ENCODE data around the gene C4A.
"Not testable (repeated sequence)": the region's sequence is repeated elsewhere in the genome, so short reads cannot be mapped to it uniquely, and the experiment has no call there.

The C4A gene

GRCh38 chr6:31981744-31982143 is at the start of gene C4A:
TSS of gene C4A (plus strand) at chr6:31982057. CDS start at chr6:31982108, 51 bp downstream.
- not testable (repeated sequence) for DNase-seq (ENCODE audit: low read depth in 2 of 2)

- not testable (repeated sequence) for DNase-seq (ENCODE audit: low read depth in 2 of 2)
These were observed 49.7 kb upstream of the C4A start for GRCh38 chr6:31932137-31932536.

- DNase-seq (ENCODE audit: low read depth in 2 of 2), result no peak
These were observed 48.3 kb upstream of the C4A start for GRCh38 chr6:31933537-31933936.

DNA sequence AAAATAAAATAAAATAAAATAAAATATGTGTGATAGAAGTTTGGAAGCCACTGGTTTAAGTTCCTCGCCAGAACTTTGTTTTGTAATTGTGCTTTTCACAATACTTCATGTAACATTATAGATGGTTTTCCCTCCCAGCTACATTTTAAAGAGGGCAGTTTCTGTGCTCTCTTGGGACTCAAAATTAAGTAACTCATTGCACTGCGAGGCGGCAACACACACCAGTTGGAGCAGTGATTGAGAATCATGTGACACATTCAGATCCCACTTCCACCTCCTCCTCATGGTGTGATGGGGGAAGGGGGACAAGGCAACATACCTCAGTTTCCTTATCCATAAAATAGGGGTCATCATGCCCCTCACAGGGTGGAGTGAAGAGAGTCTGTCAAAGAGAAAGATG is 46.8 kb upstream of the C4A start:
- no peak for DNase-seq (ENCODE audit: low read depth in 2 of 2)

GRCh38 chr6:31935823-31936222 is 46.0 kb upstream of the C4A start:
- no peak for DNase-seq (ENCODE audit: low read depth in 2 of 2)

DNA sequence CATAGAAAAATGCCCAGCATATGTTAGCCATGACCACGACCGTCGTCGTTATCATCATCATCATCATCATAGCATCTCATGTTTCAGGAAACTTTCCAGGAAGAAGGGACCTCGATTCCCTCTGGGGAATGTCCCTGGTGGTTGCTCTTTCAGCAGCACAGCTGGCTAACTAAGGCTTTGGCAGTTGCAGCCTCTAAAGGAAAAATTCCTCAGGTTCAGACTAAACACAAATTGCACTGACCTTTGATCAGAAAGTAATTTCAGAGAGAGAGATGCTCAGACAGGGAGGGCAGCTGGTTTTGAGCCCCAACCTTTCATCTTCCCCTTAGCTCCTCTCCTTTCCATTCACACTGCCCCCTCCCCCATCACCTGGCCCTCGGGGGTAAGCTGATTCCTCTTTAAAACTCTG is 41.6 kb upstream of the C4A start:
- no peak for DNase-seq (ENCODE audit: low read depth in 2 of 2)

DNA sequence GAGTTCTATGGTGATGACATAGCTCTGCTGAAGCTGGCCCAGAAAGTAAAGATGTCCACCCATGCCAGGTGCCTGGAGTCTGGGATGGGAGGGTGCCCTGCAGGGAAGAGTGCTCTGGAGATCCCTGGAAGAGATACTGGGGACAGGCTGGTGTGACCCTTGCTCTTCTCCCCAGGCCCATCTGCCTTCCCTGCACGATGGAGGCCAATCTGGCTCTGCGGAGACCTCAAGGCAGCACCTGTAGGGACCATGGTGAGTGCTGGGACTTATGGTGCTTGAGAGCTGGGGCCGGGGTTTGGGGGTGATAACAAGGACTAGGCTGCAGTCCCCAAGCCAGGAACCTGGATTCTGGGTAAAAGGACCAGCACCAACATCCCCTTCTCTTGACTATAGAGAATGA is 38.1 kb upstream of the C4A start:
- no peak for DNase-seq (ENCODE audit: low read depth in 2 of 2)

DNA sequence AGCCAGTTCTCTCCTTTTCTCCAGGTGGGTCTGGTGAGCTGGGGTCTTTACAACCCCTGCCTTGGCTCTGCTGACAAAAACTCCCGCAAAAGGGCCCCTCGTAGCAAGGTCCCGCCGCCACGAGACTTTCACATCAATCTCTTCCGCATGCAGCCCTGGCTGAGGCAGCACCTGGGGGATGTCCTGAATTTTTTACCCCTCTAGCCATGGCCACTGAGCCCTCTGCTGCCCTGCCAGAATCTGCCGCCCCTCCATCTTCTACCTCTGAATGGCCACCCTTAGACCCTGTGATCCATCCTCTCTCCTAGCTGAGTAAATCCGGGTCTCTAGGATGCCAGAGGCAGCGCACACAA is 36.7 kb upstream of the C4A start:
- DNase-seq (ENCODE audit: low read depth in 2 of 2), result no peak

- no peak for DNase-seq (ENCODE audit: low read depth in 2 of 2)
These were observed 36.1 kb upstream of the C4A start, which contains the start of gene CFB for GRCh38 chr6:31945507-31946369. TSS of gene CFB (plus strand) at chr6:31946095. CDS start at chr6:31946222, 127 bp downstream.

GRCh38 chr6:31946370-31946885 is 35.4 kb upstream of the C4A start:
- no peak for DNase-seq (ENCODE audit: low read depth in 2 of 2)

- no peak for DNase-seq (ENCODE audit: low read depth in 2 of 2)
These were observed 34.7 kb upstream of the C4A start for GRCh38 chr6:31947070-31947675.

GRCh38 chr6:31947864-31948263 is 34.0 kb upstream of the C4A start:
- DNase-seq (ENCODE audit: low read depth in 2 of 2), result no peak

DNA sequence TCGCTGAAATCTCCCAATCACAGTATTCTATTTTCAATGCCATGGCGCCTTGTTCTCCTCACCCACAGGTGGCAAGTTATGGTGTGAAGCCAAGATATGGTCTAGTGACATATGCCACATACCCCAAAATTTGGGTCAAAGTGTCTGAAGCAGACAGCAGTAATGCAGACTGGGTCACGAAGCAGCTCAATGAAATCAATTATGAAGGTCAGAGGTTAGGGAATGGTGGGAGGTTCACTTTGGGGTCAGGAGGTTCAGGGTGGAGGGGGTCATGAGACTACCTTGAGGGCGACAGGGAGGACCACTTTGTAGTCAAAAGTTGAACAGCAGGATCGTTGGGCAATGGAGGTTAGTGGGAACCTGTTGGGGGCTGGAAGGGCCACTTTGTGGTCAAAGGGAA is 33.6 kb upstream of the C4A start:
- DNase-seq (ENCODE audit: low read depth in 2 of 2), result no peak

DNA sequence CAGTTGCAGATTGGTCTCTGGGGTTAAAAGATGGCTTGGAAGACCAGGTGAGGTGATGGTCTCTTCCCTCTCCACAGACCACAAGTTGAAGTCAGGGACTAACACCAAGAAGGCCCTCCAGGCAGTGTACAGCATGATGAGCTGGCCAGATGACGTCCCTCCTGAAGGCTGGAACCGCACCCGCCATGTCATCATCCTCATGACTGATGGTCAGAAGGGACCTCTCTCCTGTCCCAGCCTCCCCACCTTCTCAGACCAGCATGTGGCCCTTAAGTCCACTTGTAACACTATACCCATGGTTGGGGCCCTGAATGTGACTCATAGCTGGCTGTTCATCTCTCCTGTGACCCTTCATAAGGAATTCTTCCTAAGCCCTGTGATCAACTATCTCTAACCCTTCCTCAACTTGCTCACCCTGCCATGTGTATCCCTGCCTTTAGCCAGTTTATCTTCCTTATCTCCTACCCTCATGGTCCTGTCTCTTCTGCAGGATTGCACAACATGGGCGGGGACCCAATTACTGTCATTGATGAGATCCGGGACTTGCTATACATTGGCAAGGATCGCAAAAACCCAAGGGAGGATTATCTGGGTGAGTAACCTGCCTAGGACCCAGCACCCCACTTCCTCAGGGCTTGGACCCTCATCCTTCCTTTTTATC is 33.0 kb upstream of the C4A start:
- no peak for DNase-seq (ENCODE audit: low read depth in 2 of 2)

DNA sequence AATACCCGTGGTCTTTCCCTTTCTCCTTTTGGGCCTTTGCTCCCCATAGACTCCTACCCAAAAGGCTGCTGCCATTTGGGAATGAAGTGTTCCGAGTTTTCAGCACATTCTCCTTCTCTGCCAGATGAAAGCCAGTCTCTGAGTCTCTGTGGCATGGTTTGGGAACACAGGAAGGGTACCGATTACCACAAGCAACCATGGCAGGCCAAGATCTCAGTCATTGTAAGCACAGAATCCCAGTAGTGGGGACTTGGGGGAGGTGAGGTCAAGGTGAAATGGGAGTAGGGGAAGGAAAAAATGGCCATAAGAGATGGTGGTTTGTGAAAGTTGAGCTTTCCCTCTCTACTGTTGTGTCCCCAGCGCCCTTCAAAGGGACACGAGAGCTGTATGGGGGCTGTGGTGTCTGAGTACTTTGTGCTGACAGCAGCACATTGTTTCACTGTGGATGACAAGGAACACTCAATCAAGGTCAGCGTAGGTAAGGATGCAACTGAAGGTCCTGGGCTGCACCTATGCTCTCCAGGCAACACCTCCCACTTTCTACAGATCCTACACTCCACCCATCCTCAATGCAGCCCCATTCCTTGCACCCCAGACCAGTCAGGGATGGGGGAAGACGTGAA is 31.8 kb upstream of the C4A start:
- DNase-seq (ENCODE audit: low read depth in 2 of 2), result no peak

GRCh38 chr6:31952140-31952805 is 29.6 kb upstream of the C4A start:
- DNase-seq (ENCODE audit: low read depth in 2 of 2), result no peak

GRCh38 chr6:31952890-31953289 is 29.0 kb upstream of the C4A start:
- DNase-seq (ENCODE audit: low read depth in 2 of 2), result no peak

DNA sequence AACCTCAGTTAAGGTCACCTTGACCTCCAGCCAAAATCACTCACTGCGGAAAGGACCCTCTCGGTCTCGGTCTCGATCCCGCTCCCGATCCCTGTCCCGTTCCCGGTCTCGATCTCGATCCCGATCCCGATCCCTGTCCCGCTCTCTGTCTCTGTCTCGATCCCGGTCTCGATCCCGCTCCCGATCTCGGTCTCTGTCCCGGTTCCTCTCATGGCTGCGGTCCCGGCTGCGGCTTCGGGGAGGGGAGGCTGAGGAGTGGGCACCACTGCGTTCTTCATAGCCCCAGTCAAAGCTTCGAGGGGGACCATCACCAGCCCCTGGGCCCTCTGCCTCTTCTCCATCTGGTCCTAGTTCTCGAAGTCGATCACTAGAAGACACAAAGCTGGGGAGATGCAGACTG is 27.3 kb upstream of the C4A start:
- DNase-seq (ENCODE audit: low read depth in 2 of 2), result no peak

DNA sequence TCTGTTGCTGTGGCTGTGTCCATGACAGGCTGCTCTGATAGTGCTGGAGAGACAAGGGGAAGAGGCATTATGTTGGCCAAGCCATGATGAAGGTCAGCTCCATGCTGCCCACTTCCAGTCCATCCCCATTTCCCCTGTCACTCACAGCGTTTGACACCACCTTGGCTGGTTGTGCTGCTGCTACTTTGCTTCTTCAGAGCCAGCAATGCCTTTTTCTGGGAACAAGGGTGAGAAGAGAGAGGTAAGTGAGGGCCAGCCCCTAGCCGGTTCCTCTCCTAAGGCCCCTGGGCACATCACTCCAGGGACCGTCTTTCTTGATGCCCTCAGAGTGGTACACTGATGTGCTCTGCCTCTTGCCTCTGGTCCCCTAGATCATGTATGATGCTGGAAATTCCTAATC is 25.1 kb upstream of the C4A start:
- DNase-seq (ENCODE audit: low read depth in 2 of 2), result no peak

DNA sequence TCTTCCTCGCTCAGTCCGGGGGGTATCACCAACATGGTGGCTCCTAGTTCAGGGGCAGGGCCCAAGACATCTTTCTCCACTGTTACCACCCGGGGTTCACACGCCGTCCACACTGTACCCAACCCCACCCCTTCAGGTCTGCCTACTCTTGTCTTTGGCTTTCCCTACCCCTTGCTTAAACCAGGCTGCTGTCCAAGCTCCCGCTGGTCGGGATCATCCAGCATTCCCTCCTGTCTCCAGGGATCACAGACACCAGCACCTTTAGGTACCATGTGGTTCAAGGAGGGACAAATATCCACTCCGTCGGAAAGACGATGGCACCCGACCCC is 23.5 kb upstream of the C4A start:
- DNase-seq (ENCODE audit: low read depth in 2 of 2), result no peak

All from stimulated activated CD8-positive, alpha-beta memory T cell treated with anti-CD3 and anti-CD28 coated beads, Interleukin-2, amount 100 ng/mL, for 1 hour (primary cell).